IPS-18c (cell line): ENCODE data around the gene KIAA0586.
"Not testable (repeated sequence)": the region's sequence is repeated elsewhere in the genome, so short reads cannot be mapped to it uniquely, and the experiment has no call there.

Experiments
- H3K4me3 ChIP-seq: 2 replicates; pipeline ENCODE4 v1.7.0; 2013; ENCODE audit warnings: low read depth, mild to moderate bottlenecking, low read length, moderate library complexity; ENCODE audit not compliant: insufficient read depth
- H3K9me3 ChIP-seq: one replicate; pipeline ENCODE4 v1.6.1; 2013; ENCODE audit warnings: mild to moderate bottlenecking, low read length, moderate library complexity; ENCODE audit not compliant: control insufficient read depth, insufficient read depth

The KIAA0586 gene

GRCh38 chr14:58444627-58445026 is 17.1 kb downstream of the KIAA0586 start:
- no peaks in the 10 kb centered on the region for H3K9me3 ChIP-seq
- H3K4me3 ChIP-seq, result no peak overlapping the region

GRCh38 chr14:58455593-58456265 is 28.2 kb downstream of the KIAA0586 start:
- Histone ChIP-seq H3K4me3 (no peak overlapping the region), H3K9me3 (peaks cover 2% of the 10 kb centered on the region)

GRCh38 chr14:58460772-58461171 is 33.3 kb downstream of the KIAA0586 start:
- H3K9me3 ChIP-seq, result no peaks in the 10 kb centered on the region
- no peak overlapping the region for H3K4me3 ChIP-seq

GRCh38 chr14:58463147-58463546 is 35.6 kb downstream of the KIAA0586 start:
- Histone ChIP-seq H3K4me3 (no peak overlapping the region), H3K9me3 (no peaks in the 10 kb centered on the region)

GRCh38 chr14:58464652-58465051 is 37.1 kb downstream of the KIAA0586 start:
- Histone ChIP-seq H3K4me3 (no peak overlapping the region), H3K9me3 (no peaks in the 10 kb centered on the region)

GRCh38 chr14:58465421-58465820 is 37.9 kb downstream of the KIAA0586 start:
- H3K4me3 ChIP-seq, result no peak overlapping the region
- H3K9me3 ChIP-seq, result no peaks in the 10 kb centered on the region

GRCh38 chr14:58466459-58466858 is 38.9 kb downstream of the KIAA0586 start:
- H3K4me3 ChIP-seq, result no peak overlapping the region
- no peaks in the 10 kb centered on the region for H3K9me3 ChIP-seq

GRCh38 chr14:58467575-58467974 is 40.1 kb downstream of the KIAA0586 start:
- no peaks in the 10 kb centered on the region for H3K9me3 ChIP-seq
- H3K4me3 ChIP-seq, result no peak overlapping the region

GRCh38 chr14:58469309-58469708 is 41.8 kb downstream of the KIAA0586 start:
- H3K9me3 ChIP-seq, result no peaks in the 10 kb centered on the region
- H3K4me3 ChIP-seq, result no peak overlapping the region

GRCh38 chr14:58476320-58476719 is 48.8 kb downstream of the KIAA0586 start:
- Histone ChIP-seq H3K4me3 (no peak overlapping the region), H3K9me3 (no peaks in the 10 kb centered on the region)

GRCh38 chr14:58477653-58478052 is 50.1 kb downstream of the KIAA0586 start:
- Histone ChIP-seq H3K9me3 (no peaks in the 10 kb centered on the region), H3K4me3 (no peak overlapping the region)

GRCh38 chr14:58478329-58478728 is 50.8 kb downstream of the KIAA0586 start:
- not testable (repeated sequence) for H3K9me3 ChIP-seq, H3K4me3 ChIP-seq

- Histone ChIP-seq H3K9me3 (no peaks in the 10 kb centered on the region), H3K4me3 (no peak overlapping the region)
These were observed 52.5 kb downstream of the KIAA0586 start for GRCh38 chr14:58479975-58480374.

- Histone ChIP-seq H3K9me3 (no peaks in the 10 kb centered on the region), H3K4me3 (no peak overlapping the region)
These were observed 56.7 kb downstream of the KIAA0586 start for GRCh38 chr14:58484176-58484575.

- H3K4me3 ChIP-seq, result no peak overlapping the region
- no peaks in the 10 kb centered on the region for H3K9me3 ChIP-seq
These were observed 61.0 kb downstream of the KIAA0586 start for GRCh38 chr14:58488550-58488949.

GRCh38 chr14:58491593-58491992 is 64.1 kb downstream of the KIAA0586 start:
- Histone ChIP-seq H3K9me3 (no peaks in the 10 kb centered on the region), H3K4me3 (no peak overlapping the region)

GRCh38 chr14:58492044-58492443 is 64.5 kb downstream of the KIAA0586 start:
- Histone ChIP-seq H3K4me3 (no peak overlapping the region), H3K9me3 (no peaks in the 10 kb centered on the region)

GRCh38 chr14:58501214-58501816 is 73.8 kb downstream of the KIAA0586 start:
- Histone ChIP-seq H3K4me3 (no peak overlapping the region), H3K9me3 (no peaks in the 10 kb centered on the region)

GRCh38 chr14:58513272-58513671 is 85.8 kb downstream of the KIAA0586 start:
- H3K4me3 ChIP-seq, result no peak overlapping the region
- no peaks in the 10 kb centered on the region for H3K9me3 ChIP-seq
